Sigmoid colon (tissue), 3 donors: ENCODE data around the gene NKX1-1.

ENCODE experiments used
- CTCF ChIP-seq, 4 experiments: fragments of 450-650 bp in 3 of 4; fragments of 200-600 bp in 1 of 4; IDR thresholded peaks; one replicate each; pipeline ENCODE4 v1.5.1; 2016 to 2019; ENCODE audit warnings: antibody characterized with exemption in 4 of 4, mild to moderate bottlenecking in 3 of 4, moderate library complexity in 2 of 4
- POLR2A ChIP-seq, 2 donors: fragments of 450-650 bp; IDR thresholded peaks; one replicate each; pipeline ENCODE4 v1.6.1; 2016; ENCODE audit warnings: antibody characterized with exemption in 2 of 2, mild to moderate bottlenecking in 2 of 2, moderate library complexity in 2 of 2

- TF ChIP-seq POLR2A (IDR thresholded peaks at IDR 0.05) (no peak), CTCF (IDR thresholded peaks at IDR 0.05) (no peak)
These were observed 39.6 kb upstream of the NKX1-1 start for GRCh38 chr4:1445716-1446445.
